NCI-H1436 (cell line): ENCODE results near the gene MAGEA6.
"Not testable (repeated sequence)": the region's sequence is repeated elsewhere in the genome, so short reads cannot be mapped to it uniquely, and the experiment has no call there.

Experiments
- DNase-seq: peaks from one replicate; lab custom pipeline; 2025; lab: John Stamatoyannopoulos, UW

The MAGEA6 gene, protein sequence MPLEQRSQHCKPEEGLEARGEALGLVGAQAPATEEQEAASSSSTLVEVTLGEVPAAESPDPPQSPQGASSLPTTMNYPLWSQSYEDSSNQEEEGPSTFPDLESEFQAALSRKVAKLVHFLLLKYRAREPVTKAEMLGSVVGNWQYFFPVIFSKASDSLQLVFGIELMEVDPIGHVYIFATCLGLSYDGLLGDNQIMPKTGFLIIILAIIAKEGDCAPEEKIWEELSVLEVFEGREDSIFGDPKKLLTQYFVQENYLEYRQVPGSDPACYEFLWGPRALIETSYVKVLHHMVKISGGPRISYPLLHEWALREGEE

DNA sequence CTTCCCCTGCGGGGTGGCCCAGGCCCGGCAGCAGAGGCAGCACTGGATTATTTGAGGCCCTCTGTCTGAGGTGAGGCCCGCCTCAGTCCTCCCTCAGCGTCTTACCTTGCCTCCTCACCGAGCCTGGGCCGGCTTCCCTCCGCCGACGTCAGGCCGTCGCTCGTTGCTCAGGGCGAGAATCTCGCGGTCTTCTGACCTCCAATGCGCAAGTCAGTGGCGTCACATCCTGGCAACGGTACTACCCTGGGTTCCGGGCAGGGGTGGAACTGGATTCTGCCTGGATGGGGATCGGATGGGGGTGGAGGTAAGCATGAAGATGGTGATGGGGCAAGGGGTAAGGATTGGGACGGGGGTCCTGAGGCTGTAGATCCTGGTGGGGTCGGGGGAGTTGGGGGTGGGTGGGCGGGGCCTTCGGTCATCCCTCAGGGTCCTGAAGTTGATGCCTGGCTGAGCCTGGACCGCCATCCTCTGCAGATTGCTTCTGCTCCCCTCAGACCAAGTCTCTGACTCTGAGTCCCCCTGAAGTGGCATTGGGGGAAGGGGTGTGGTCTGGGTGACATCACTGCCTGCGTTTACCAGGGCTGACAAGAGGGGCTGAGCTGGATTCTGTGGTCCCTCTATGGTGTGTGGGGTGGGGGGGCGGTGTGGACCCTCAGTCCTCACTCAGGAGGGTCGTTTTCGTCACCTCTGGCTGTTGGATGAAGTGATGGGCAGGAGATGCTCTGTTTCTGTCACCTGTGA is at the start of gene MAGEA6:
Gene MAGEA6, minus strand, starts transcription at position 141 of the 741 bp plus-strand sequence. CDS start 2,039 bp downstream, outside the sequence.
- DNase-seq = not testable (repeated sequence)

DNA sequence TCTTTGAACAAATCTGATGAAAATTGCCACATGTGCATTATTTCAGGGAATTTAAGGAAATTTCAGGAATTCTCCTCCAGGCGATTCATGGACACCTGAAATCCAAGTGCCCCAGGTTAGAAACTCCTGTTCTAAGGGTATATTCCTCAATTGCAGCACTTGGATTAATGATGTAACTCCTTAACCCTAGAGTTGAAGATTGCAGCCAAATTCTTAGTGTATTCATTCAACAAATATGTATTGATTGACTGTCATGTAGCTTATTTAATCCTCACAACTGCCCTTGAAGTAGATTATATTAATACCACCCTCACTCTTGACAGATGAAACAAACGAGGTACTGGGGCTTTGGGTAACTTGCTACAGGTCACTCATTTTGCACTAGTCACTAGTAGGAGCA is 49.8 kb upstream of the MAGEA6 start:
- DNase-seq = no peak

DNA sequence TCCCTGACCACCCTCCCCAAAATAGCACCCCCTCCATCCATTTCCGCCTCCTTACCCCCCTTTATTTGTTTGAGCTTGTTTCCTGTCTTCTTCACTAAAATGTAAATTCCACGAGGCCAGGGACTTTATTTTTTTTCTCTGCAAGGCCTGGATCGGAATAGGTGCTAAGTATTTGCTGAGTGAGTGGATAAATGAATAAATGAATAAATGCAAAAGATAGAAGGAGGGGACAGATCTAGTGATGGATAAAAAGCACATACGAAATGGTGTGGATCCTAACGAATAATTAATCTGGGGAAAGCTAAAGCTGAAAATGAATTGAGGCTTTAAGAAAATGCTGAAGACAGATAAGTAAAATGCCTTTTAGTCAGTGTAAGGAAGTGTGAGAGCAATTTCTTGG is 48.9 kb upstream of the MAGEA6 start:
- DNase-seq = no peak

DNA sequence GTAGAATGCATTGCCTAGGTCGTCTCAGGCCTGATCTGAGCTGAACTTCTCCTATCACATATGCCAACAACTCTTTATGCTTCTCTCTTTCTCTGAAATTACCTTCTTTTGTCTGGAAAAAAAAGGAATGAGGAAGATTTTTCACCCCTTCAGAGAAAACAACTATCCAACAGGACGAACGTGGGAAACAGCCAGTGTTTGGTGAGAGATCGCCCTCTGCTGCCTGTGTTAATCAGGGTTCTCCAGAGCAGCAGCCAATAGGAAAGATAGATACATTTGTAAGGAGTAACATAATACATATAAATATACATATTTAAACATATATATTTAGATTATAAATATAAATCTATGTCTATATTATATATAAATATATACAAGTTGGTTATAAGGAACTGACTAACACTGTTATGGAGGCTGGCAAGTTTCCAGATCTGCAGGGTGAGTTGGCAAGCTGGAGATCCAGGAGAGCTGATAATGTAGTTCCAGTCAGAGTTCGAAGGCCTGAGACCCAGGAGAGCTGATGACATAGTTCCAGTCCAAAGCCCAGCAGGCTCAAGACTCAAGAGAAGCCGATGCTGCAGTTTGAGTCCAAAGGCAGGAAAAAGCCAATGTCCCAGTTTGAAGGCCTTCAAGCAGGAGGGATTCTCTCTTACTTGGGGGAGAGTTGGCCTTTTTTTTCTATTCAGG is 47.7 kb upstream of the MAGEA6 start:
- no peak for DNase-seq

DNA sequence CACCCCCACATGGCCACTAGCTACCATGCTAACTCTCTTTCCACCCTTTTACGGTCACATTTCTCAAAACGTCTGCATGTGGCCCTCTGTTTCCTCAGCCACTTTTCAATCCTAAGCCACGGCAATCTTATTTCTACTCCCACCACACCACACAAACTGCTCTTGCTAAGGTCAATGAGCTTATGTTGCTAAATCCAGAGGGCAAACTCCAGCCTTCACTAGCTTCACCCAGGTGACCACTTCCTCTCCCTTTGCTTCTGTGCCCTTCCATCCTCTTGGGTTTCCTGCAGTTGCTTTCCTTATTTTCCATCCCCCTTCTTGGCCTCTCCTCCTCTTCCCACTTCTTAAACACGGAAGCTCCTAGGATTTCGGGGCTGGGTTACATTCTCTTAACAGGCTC is 44.6 kb upstream of the MAGEA6 start:
- DNase-seq = no peak

DNA sequence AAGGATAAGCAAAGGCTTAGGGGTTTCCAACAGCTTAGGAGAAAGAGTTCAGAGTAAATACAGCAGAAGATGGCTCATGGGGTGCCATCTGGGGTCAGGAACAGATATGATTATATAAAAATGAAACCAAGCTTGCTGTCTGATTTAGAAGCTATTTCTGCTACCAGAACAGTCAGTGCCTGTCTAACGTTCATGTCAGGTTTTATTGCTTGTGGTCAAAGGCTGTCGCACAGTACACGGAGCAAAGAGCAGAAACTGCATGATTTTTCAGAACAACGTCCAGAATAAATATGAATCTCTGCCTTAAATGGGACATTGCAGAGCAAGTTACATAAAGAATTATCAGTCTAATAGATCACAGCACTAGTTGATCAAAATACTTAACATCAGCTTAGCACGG is 43.7 kb upstream of the MAGEA6 start:
- DNase-seq = no peak

DNA sequence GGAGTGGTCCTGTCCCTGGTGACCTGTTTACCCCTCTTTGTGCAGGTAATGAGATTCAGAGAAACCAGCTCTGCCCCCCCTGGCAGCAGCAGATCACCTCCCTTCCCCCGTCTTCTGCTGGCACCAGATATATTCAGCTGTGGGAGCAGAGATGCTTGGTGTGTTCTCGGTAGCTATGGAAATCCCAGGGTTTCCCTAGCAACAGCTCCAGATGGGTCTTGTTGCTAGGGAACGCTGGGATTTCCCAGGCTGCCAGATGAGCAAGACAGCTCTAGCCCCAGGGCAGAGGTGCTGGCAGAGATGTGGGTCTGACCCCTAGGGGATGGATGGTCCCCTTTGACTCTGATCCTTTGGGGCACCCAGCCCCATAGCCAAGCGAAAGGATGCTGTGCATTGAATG is 40.9 kb upstream of the MAGEA6 start:
- DNase-seq = no peak

DNA sequence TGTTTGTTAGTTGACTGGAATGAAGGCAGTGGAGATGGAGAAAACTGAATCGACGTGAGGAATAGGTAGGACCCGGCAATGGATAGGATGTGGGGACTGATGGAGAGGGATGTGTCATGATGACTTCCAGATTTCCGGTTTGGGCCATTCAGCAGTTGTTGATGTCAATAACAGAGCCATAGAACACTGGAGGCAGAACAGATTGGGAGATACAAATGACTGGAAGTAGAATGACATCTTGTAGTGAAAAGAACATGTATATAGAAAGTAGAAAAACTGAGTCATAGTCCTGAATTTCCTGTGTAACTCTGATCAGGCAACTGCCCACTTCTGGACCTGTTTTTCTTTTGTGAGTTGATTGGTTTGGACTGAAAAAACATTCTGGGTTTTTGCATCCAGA is 36.5 kb upstream of the MAGEA6 start:
- no peak for DNase-seq

DNA sequence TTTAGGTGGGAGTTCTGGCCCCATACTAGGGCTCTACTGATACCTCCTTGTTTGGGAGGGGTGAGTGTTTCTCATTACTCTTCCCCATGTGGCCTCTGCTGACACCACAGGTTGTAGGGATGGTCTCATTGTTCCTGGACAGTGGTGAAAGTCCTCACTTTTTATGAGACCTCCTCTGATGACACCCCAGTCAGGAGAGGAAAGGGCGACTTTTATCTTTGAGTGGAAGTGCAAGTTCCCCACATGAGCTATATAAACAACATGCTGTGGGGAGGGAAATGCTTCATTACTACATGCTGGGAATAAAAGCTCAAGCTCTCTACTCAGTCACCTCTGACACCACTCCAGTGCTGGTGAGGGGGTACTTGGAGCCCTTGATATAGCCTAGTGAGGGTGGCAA is 29.5 kb upstream of the MAGEA6 start:
- DNase-seq = no peak

DNA sequence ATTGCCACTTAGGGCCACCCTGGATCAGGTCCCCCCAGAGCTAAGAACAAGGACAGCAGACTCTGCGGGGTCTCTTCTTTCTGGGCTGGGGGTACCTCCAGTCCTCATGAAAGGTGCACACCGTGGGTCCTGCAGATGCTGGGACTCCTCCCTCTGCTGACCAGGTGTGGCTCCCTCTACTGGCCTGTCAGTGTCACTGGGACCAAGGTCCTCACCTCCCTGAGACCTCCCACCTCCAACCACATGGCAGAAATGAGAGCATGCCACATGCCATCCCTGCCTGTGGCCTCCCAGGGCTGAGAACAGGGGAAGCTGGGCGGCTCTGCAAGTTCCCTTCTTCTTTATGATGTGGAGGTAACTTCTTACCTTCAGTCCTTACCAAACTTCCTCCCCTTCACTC is 17.6 kb upstream of the MAGEA6 start:
- DNase-seq = not testable (repeated sequence)

DNA sequence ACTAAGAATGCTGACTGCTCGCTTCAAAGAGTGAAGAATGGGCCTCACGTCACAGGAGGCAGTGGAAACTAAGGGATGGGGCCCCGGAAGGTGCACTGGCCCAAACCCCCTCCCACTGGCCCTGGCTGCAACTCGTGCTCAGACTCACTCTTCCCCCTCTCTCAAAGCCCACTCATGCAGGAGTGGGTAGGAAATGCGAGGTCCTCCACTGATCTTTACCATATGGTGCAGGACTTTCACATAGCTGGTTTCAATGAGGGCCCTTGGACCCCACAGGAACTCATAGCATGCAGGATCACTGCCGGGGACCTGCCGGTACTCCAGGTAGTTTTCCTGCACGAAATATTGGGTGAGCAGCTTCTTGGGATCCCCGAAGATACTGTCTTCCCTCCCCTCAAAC is 2.9 kb downstream of the MAGEA6 start:
- not testable (repeated sequence) for DNase-seq

DNA sequence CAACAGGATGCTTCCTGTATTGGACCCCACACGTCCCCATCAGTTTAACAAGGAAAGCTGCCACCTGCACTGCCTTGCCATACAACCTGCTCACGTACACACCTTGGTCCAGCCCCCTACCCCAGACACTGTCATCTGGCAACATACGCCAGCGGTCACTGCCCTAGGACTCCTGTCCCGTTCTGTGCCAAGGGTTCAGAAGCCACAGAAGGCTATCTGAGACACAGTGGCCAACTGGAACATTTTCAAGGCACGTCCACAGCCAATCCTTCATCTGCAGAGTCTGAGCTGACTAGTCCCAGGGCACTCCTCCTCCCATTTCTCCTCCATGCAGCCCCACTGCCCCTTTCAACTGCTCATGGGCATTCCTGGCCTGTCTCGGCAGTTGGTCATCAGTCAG is 7.9 kb downstream of the MAGEA6 start:
- not testable (repeated sequence) for DNase-seq

DNA sequence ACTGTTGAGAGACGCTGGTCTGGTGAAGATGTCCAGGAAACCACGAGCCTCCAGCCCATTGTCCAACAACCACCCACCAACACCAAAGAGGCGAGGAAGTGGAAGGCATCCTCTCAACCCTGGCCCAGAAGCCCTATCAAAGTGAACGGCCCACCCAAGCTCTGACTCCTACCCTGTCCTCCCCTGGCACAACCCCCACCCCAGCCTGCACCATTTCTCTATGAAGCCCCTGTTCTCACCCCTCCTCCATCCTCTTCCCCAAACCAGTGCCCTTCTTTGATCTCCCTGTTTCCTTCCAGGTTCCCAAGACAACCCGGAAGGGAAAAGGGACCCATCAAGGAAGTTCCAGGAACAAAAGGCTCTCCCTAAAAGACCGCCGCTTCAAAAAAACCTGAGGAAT is 9.9 kb downstream of the MAGEA6 start:
- DNase-seq = not testable (repeated sequence)

DNA sequence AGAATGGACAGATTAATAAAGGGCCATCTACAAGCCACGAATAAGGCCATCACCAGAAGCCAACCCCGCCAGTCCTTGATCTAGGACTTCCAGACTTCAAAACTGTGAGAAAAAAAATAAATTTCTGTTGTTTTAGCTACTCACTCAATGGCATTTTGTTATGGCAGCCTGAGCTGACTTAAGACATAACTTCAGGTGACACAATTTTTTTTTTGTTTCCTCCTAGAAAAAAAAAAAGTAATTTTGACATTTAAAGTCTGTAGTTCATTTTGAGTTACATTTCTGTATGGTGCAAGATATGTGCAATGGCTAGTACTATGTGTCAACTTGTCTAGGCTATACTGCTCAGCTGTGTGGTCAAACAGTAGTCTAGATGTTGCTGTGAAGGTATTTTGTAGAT is 10.6 kb downstream of the MAGEA6 start, which contains the start of gene CSAG3:
Gene CSAG3, plus strand, starts transcription at position 301 of the 400 bp plus-strand sequence.
- DNase-seq = not testable (repeated sequence)

DNA sequence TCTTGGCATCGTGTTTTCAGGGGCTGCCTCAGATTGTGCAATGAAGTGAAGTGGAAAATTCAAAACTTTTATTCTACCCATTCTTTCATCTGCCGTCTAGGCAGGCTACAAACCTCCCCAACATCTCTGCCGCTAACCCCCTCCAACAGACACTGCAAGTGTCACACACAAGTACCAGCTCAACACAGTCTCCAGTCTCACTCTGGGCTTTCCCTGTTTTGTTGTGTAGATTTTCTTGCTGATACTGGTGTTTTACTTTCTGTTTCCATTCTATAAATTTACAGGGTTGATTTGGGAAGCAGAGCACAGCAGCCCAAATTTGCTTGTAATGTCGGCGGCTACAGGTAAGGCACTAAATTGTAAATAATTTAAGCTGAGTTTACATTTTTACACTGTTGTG is 14.6 kb downstream of the MAGEA6 start:
- DNase-seq = not testable (repeated sequence)

DNA sequence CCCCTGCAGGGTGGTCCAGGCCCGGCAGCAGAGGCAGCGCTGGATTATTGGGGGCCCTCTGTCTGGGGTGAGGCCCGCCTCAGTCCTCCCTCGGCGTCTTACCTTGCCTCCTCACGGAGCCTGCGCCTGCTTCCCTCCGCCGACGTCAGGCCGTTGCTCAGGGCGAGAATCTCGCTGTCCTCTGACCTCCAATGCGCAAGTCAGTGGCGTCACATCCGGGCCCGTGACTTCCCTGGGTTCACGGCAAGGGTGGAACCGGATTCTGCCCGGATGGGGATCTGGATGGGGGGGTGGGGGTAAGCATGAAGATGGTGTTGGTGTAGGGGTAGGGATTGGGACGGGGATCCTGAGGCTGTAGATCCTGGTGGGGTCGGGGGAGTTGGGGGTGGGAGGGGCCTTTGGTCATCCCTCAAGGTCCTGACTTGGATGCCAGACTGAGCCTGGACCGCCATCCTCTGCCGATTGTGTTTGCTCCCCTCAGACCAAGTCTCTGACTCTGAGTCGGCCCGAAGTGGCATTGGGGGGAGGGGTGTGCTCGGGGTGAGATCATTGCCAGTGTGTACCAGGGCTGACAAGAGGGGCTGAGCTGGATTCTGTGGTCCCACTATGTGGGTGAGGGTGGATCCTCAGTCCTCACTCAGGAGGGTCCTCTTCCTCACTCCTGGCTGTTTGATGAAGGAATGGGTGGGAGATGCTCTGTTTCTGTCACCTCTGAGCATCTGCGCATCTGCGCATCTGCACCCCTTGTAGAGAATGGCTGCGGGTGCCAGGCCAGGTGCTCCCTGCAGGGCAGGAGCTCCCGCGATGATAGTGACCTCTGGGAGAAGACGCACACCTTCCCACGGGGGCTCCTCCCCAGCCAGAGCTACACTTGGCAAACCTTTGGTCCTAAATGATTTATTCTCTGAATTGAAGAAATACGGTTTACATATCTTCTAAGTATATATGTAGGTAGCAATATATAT is 15.5 kb downstream of the MAGEA6 start, which contains the start of gene MAGEA2:
Gene MAGEA2, minus strand, starts transcription at position 157 of the 965 bp plus-strand sequence. CDS start 2,479 bp downstream, outside the sequence.
- DNase-seq = not testable (repeated sequence)

DNA sequence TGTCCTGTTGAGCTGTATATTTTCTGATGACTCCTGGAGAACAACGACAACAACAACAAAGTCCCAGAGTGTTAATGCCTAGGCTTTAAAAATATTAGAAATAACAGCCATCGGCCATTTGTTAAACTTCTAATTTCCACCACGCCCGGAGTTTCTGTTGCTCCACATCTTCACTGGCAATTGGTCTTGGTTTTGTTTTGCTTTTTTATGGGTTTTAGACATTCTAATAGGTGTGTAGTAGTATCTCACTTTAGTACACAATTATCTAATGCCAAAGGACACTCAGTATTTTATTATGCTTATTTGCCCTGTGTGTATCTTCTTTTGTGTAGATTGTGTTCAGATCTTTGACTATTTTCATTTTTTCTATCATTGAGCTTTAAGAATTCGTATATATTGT is 30.9 kb downstream of the MAGEA6 start:
- DNase-seq = no peak

DNA sequence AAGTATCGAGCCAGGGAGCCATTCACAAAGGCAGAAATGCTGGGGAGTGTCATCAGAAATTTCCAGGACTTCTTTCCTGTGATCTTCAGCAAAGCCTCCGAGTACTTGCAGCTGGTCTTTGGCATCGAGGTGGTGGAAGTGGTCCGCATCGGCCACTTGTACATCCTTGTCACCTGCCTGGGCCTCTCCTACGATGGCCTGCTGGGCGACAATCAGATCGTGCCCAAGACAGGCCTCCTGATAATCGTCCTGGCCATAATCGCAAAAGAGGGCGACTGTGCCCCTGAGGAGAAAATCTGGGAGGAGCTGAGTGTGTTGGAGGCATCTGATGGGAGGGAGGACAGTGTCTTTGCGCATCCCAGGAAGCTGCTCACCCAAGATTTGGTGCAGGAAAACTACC is 33.0 kb downstream of the MAGEA6 start:
- DNase-seq = not testable (repeated sequence)

DNA sequence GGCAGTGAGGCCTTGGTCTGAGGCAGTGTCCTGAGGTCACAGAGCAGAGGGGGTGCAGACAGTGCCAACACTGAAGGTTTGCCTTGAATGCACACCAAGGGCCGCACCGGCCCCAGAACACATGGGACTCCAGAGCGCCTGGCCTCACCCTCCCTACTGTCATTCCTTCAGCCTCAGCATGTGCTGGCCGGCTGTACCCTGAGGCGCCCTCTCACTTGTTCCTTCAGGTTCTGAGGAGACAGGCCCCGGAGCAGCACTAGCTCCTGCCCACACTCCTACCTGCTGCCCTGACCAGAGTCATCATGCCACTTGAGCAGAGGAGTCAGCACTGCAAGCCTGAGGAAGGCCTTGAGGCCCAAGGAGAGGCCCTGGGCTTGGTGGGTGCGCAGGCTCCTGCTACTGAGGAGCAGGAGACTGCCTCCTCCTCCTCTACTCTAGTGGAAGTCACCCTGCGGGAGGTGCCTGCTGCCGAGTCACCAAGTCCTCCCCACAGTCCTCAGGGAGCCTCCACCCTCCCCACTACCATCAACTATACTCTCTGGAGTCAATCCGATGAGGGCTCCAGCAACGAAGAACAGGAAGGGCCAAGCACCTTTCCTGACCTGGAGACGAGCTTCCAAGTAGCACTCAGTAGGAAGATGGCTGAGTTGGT is 33.5 kb downstream of the MAGEA6 start:
- no peak for DNase-seq

DNA sequence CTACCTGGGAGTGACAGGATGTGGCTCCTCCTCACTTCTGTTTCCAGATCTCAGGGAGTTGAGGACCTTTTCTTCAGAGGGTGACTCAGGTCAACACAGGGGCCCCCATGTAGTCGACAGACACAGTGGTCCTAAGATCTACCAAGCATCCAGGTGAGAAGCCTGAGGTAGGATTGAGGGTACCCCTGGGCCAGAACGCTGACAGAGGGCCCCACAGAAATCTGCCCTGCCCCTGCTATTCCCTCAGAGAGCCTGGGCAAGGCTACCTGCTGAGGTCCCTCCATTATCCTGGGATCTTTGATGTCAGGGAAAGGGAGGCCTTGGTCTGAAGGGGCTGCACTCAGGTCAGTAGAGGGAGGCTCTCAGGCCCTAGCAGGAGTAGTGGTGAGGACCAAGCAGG is 34.4 kb downstream of the MAGEA6 start:
- DNase-seq = no peak
